HG02678 (cell line): Measurements from ENCODE around the gene FGGY.

Experiments used
- ATAC-seq: cut with Tn5 transposase; IDR thresholded peaks from one replicate; pipeline ENCODE4 v1.9.1; 2021; ENCODE audit warnings: mild to moderate bottlenecking, moderate library complexity; ENCODE audit not compliant: unreplicated experiment

The FGGY gene

DNA sequence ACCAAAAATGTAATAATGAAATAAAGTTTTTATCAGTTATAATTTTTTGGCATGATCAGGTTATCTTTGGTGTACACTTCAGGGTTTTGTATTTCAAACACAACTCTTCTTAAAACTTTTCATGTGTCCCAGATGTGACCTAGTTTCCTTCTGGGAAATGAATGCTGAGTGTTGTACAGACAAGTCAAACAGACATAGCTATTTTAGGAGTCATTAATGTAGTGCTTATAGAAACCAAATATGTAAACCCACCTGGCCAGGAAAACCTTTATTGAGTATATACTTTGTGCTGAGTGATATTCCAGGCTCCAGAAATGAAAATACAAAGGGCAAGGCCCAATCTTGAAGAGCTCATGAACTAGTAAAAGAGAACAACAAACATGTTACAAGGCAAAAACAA lies 491.9 kb downstream of the FGGY start:
- no peak for ATAC-seq

DNA sequence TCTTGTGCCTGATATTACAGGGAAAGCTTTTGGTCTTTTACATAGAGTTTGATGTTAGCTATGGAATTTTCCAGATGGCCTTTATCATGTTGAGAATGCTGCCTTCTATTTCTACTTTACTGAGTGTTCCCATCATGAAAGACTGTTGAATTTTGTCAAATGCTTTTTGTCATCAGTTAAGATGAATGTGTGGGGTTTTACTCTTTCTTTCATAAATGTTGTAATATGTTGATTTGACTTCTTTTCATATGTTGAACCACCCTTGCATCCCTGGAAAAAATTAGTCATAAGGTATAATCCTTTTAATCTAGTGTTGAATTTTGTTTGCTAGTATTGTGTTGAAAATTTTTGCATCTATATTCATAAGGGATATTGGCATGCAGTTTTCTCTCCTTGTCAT lies 501.7 kb downstream of the FGGY start:
- no peak for ATAC-seq

DNA sequence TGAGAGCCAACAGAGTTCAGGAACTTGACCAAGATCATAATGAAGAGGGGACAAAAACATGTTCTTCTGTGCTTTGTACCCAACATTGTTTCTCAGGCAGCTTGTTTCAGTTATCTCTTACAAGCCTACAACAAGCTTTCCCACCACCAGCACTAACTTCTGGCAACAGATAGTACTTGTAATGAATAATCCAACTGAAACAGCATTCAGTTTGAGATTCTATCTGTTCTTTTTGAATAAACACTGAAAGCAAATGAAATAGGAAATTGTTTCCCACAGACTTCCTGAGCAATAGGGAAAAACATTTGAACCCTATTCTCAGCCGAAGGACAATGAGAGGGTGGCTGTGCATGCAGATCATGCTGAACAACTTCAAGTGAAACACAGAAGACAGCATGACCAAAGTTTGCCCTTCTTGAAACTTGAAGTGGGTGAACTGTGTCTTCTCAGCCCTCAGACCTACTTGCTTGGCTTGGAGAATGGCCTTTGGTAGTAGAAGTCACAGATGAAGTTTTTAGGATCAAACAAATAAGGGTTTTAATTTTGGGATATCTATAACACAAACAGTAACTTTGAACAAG lies 506.7 kb downstream of the FGGY start:
- ATAC-seq = no peak

DNA sequence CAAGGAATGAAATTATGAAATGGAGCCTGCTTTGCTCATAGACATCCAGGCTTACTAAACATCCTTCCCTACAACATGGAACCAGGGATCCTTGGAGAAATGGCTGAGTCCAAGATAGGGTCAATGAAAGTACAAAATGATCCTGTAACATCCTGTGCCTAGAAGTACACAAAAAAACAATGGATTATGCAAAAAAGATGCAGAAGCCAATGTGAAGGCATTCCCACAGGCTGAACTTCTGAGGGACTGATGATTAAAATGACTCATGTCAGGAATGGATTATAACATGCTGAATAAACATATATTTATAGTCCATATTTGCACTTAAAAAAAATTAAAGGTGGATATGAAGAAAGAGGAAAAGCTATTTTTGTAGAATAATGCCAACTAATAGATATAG lies 507.4 kb downstream of the FGGY start:
- no peak for ATAC-seq

DNA sequence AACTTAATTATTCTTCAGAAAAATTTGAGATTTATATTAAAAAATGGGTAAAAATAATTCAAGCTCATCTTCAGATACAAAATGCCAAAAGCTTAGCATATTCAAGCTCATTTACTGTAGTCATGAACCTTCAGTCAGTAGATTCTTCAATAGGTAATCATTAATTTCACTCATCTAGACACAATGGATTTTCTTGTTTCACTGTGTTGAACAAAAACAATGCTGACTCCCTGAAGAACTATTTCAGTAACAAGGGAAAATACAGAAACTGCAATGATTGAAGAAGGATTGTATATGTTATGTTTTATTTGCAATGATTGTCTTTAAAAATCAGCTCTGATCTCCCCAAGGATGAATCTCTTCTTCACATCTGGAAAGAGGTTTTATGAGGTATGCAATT lies 508.7 kb downstream of the FGGY start:
- ATAC-seq = no peak
